Suppressor macrophage treated with lipopolysaccharide for 1 hour (primary cell): ENCODE results near the gene CELF4.
"Not testable (repeated sequence)": the region's sequence is repeated elsewhere in the genome, so short reads cannot be mapped to it uniquely, and the experiment has no call there.

Source experiments
- DNase-seq, 3 donors: peaks; one replicate each; pipeline ENCODE4 v3.0.0-alpha.2; 2020 to 2022

Gene CELF4

GRCh38 chr18:37491526-37491925 is 74.1 kb downstream of the CELF4 start:
- no peak for DNase-seq

- DNase-seq = no peak
Measured at GRCh38 chr18:37489998-37490397, 75.6 kb downstream of the CELF4 start.

DNA sequence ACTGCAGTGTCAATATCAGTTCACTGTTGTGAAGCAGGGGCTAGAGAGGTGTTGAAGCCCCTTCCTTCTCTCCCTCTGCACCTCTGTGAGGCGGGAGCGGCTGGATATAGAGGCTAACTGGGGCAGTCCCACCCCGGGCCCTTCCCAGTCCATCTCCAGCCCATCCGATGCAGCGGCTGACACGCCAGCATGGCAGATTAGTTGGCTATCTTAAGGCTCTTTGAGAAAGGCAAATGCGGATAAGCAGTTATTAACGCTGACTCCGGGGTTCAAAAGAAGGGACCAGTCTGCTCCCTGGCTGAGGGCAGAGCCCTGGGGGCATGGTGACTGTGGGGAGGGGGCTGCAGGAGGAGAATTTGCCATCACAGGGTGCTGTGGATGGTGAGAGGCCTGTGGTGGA is 76.6 kb downstream of the CELF4 start:
- no peak for DNase-seq

DNA sequence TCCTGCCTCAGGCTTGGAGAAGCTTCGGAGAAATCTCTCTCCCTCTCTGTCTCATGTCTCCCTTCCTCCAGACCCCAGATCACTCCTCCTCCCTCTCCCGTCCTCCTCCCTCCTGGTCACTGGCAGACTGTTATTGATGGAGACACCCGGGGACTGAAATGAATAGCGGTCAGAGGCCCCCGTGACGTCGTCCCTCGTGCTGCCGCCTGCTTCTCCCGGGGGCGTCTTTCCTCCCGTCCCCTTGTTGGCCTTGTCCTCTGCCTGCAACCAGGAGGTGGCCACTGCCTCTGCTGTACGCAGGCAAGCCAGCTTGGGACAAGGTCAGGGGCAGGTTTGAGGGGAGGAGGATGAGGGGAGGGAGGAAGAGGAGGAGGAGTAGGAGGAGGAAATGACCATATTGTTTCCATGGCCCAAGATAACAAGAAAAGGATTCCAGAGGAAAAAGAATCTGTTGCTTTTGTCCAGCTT is 78.2 kb downstream of the CELF4 start:
- DNase-seq = no peak

- DNase-seq = no peak
Measured at GRCh38 chr18:37486848-37487247, 78.8 kb downstream of the CELF4 start.

DNA sequence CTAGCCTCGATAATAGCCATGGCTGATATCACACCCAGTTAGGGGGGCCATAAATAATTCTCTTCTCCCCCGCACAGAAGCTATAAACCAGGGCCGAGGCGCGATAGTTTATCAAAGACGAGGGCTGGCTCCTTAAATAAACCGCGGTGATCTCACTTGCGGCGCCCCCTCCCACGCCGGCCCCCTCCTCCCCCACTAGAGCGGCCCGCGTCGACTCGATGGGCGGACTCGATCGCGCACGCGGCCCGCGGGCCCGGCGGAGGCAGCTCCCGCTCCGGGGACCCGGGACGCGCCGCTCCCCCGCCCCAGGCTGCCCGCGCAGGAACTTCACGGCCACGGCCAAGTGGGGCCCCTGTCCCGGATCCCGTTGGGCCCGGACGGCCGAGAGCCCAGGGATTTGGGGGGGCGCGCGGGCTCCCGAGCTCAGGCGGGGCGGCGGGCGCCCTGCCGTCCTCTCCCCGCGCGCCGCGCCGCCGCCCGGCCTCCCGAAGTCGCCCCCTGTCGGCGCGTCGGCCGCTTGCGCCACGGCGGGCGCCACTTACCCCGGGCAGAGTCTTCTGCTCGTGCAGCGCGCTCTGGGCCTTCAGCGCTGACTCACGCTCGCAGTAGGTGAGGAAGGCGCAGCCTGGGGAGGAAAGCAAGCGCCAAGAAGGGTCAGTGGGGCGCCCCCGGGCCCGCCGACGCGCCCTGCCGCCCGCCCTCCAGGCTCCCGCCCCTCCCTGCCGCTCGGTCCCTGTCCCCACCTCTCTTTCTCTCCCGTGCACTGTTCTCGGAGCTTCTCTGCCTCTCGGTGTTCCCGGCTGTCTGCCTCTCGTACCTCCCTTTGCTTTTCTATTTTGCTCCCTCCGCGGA is 80.4 kb downstream of the CELF4 start:
- peak; percentile 24 to 58 (median 52) for DNase-seq

- no peak for DNase-seq
Measured at GRCh38 chr18:37483984-37484819, 81.4 kb downstream of the CELF4 start.

DNA sequence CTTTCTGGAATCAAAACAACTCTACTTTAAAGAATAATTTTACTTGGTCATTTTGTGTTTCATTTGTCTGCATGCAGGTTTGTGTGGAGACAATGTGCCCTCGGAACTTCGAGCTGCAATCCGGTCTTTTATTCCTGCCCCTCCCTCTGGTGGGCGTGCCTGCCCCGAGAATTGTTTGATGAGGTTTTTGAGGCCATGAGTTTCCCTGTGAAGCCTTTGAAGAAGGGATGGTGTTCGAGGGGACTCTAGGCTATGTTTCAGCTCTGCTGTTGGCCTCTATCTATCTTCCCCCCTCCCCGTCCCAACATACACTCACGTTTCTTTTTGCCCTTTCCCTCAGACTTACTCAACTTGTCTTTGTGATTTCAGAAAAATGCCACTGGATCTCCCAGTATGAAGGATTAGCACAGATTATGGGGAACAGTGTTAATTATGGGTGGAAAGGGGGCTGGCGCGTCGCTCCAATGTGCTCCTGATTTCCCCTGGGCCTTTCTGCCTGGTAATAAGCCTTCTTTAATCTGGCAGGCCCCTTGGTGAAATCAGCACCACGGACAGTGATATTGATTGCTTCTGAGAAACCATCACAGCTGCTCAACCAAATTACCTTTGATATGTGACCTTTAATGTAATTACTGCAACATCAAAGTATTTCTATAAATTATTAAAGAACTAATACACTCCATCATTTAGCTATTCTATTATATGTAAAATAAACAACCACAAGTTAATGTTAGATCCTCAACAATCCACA is 82.2 kb downstream of the CELF4 start:
- DNase-seq = peak in 1 of 3 donors; percentile 9

- no peak for DNase-seq
Measured at GRCh38 chr18:37482433-37482832, 83.2 kb downstream of the CELF4 start.

GRCh38 chr18:37482002-37482401 is 83.6 kb downstream of the CELF4 start:
- DNase-seq = no peak

DNA sequence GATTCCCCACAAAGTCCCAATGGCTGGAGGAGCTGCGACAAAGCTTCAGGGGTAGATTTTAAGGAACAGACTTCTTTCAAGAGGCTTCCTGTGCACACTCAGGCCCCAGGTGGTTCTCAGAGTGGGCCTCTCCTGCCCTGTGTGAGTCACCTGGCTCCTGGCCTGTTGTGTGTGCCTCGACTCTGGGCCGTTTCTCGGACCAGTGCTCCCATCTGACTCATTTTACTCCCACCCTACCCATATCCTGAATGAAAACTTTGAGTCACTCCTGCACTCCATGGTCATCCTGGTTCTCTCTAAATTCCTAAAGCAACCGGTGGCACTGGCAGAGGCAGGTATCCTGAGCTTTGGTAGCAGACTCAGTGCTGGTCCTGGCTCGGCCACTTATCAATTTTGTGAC is 84.1 kb downstream of the CELF4 start:
- DNase-seq = no peak

DNA sequence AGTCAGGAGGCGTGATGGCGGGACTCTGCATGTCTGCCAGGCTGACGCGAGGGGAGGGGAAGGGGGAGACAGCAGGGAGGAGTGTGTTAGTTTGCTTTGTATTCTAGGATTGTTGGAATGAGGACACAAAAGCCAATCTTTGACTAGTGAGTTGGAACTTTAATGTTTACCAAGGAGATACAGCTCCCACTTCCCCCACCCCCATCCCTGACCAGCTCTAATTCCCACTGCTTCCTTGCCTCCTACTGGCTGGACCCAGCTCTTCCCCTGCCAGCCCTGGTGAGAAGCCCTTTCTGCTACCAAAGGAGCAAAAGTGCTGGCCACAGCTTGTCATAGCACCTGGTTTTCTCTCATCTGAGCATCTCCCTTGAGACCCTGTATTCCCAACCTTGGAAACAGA is 84.5 kb downstream of the CELF4 start:
- DNase-seq = no peak

DNA sequence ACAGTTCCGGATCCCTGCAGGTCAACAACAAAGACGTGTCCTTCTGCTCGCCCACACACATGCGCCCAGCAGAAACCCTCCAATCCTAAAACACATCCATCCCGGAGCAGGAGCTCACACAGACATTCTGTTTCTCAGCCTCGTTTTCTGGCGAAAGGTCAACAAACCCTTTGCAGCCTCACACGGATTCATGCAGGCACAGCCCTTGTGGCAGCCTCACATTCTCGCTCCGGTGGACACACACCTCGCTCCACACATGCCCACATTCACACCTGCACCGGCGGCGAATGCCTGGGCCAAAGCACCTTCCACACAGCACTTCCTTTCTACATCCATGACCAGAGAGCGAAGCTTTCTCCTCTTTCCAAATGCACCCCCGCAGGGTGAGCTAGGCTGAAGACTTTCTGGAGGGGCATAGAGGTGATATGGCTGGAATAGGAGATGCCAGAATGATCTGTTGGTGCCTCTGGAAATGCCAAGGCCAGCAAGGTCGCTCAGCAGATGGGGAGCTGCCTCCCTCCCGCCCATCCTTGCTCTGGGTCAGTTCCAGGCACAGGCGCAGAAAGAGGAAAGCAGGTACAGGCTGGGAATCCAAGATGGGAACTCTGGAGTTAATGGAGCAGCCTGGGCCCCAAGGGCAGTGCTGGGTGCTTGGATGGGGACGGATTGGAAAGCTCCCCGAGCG is 88.8 kb downstream of the CELF4 start:
- DNase-seq = no peak

GRCh38 chr18:37476182-37476581 is 89.4 kb downstream of the CELF4 start:
- peak; percentile 28 to 61 (median 39) for DNase-seq

GRCh38 chr18:37473195-37473840 is 92.3 kb downstream of the CELF4 start:
- DNase-seq = no peak

- DNase-seq = no peak
Measured at GRCh38 chr18:37471637-37472036, 94.0 kb downstream of the CELF4 start.

DNA sequence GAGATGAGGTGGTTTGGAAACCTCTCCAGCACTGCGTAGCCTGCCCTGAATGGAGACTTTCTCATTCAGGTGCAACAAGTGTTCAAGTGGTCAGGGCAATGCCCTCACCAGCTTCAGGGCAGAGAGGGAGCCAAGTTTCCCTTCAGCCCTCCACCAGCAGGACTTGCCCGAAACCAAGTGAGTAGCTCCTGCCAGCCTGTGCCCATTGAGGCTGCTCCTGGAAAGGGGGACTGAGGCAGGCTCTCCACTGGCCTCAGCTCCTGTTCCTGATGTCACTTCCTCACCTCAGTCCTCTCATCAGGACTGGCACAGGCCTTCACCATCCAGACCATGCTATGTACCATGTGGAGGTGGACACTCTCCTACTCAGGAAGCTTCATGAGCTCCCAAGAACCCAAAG is 94.6 kb downstream of the CELF4 start:
- DNase-seq = no peak

DNA sequence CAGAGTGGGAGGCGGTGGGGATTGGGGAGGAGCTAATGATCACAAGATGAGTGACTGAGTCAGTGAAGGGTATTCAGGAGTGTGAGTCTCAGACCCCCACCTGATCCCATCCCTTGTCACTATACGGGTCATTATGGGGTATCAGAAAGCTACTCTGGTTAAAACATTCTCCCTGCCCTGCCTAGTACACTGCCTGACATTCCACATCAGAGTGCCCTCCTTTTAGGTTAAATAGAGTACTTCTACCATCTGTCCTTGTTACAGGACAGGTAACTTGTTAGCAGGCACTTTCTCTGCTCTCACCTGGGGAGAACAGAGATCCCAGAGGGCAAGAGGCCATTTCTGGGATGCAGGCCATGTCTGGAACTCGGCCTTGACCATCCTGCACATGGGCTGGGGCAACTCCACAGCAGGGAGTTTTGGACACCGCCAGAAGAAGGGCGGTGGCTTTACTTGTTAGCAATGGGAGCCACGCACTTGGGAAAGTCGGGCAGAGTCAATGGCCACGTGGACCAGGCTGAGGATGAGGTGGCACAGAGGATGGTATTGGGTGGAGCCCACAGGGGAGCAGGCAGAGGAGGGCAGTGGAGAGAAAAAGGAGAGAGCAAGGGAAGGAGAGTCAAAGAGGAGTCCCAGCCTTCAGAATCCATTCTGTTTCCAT is 98.5 kb downstream of the CELF4 start:
- no peak for DNase-seq

DNA sequence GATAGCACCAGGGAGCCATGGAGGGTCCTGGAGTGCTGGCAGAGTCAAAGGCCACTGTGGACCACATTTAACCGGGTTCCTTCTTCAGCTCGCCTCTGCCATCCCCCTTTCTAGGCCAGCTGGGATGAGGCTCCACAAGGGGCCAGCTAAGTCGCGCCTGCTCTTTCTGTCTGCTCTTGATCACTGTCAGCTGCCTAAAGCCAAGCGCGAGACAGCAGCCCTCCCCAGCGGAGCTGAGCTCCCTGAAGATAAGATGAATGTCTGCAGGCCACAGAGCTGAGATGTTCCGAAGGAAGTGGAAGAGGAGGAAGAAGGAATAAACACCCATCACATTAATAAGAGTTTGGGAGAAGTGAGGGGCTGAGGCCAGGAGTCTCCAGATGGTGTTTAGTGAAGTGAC is 99.6 kb downstream of the CELF4 start:
- DNase-seq = no peak

- DNase-seq = no peak
Measured at GRCh38 chr18:37464257-37464656, 101.3 kb downstream of the CELF4 start.

DNA sequence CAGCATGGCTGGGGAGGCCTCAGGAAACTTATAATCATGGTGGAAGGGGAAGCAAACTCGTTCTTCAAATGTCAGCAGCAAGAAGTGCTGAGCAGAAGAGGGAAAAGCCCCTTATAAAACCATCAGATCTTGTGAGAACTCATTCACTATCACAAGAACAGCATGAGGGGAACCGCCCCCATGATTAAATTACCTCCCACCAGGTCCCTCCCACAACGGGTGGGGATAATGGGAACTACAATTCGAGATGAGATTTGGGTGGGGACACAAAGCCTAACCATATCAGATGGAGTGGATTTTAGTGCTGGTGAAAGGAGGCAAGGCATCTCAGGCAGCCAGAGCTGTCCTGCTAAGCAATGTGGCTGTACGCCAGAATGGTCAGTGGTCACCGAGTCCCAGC is 104.3 kb downstream of the CELF4 start:
- DNase-seq = not testable (repeated sequence)
